Measurements from ENCODE around the gene TEX2. TPM values are rescaled to one million over a fixed set of nuclear protein-coding genes. Genes with fewer than 3 reads are reported as not detected.

TEX2 gene
- total and polyA plus RNA-seq, 9 of the 15 experiments (the other 6 are each of a cell fraction or from before 2014, with no cell fraction given): 4.1 to 27.6 (median 19.3) TPM

DNA sequence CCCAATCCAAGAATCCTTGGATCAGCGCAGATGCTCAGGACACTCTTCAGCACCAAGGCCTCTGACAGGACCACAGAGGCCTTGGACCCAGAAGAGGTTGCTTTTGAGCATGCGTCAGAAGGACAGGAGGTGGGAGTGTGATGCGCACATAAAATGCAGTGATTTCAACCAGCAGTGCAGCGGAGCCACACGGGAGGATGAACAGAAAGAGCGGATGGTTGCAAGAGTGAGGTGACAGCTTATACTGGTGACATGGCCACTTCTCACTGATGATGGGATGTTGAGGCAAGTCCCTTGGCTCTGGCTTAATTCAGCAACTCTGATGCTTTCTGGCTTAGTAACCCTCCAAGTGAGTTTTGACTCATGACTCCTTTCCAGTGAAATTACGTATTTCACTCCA, 107.9 kb downstream of the TEX2 start (continued):
- TF ChIP-seq, protein P1, sequence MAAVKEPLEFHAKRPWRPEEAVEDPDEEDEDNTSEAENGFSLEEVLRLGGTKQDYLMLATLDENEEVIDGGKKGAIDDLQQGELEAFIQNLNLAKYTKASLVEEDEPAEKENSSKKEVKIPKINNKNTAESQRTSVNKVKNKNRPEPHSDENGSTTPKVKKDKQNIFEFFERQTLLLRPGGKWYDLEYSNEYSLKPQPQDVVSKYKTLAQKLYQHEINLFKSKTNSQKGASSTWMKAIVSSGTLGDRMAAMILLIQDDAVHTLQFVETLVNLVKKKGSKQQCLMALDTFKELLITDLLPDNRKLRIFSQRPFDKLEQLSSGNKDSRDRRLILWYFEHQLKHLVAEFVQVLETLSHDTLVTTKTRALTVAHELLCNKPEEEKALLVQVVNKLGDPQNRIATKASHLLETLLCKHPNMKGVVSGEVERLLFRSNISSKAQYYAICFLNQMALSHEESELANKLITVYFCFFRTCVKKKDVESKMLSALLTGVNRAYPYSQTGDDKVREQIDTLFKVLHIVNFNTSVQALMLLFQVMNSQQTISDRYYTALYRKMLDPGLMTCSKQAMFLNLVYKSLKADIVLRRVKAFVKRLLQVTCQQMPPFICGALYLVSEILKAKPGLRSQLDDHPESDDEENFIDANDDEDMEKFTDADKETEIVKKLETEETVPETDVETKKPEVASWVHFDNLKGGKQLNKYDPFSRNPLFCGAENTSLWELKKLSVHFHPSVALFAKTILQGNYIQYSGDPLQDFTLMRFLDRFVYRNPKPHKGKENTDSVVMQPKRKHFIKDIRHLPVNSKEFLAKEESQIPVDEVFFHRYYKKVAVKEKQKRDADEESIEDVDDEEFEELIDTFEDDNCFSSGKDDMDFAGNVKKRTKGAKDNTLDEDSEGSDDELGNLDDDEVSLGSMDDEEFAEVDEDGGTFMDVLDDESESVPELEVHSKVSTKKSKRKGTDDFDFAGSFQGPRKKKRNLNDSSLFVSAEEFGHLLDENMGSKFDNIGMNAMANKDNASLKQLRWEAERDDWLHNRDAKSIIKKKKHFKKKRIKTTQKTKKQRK (IDR thresholded peaks at IDR 0.05; ENCODE audit: borderline replicate concordance, low read depth, low read length): no peak
- no peak for TF ChIP-seq TAF7 (tag; IDR thresholded peaks at IDR 0.05)

DNA sequence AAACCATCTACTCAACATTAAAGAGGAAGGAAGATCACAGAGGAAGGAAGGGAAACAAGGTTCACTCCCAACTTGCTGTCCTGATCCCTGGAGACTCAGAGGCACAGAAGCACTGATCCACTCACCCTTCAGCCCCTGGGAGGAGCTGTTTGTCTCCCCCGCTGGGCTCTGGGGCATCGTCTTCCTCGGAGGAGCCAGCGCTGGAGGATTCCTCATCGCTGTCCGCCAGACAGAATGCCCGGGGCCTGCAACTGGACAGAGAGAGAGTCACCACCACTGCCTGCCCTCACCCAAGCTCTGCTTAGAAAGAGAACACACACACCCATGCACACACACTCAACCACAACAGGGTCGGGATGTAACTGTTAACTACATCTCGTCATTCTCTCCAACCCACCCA, 108.3 kb downstream of the TEX2 start:
- intact Hi-C loops (cut with micrococcal nuclease) (no loop called here), in situ Hi-C loops (cut with MboI) (loop anchor here (5.0 kb wide), 1 partner anchor 123 kb away; no protein-coding TSS in a partner anchor)
- peaks cover 0 to 6% of the 10 kb centered on the region in 2 experiments; a peak in 3 of 5 replicates for H3K4me1 ChIP-seq (replicated peaks in 1 of 2; ENCODE audit: control insufficient read depth in 2 of 2, insufficient read depth in 2 of 2, low read length in 2 of 2)
- DNase-seq (ENCODE audit: extremely low read depth in 1 of 4, low spot score in 3 of 4) (no peak), FAIRE-seq (no peak), ATAC-seq (no peak)
- WGBS (ENCODE audit: insufficient coverage, low coverage, missing lambda C conversion rate): 93% methylated on average over 9 of the region's 9 CpGs
- H3K9me3 ChIP-seq (replicated peaks; ENCODE audit: control insufficient read depth, insufficient read depth, low read depth, low read length): no peaks in the 10 kb centered on the region
- no peak overlapping the region for H3K27ac ChIP-seq (ENCODE audit: extremely low read depth, low read depth, low read length)
- no peaks in the 10 kb centered on the region for H4K20me1 ChIP-seq (replicated peaks; ENCODE audit: control insufficient read depth, insufficient read depth, low read length)
- H3K4me2 ChIP-seq (ENCODE audit: insufficient read depth, low read length): no peak overlapping the region
- H3K27me3 ChIP-seq (ENCODE audit: control insufficient read depth in 2 of 2, insufficient read depth in 2 of 2, low read length in 2 of 2): no peaks in the 10 kb centered on the region
- ChIA-PET POLR2A (interaction anchor here (0.5 to 2.0 kb wide), 3 partner anchors 9 to 82 kb away, joined by 3 to 11 read pairs (median 3); no protein-coding TSS in a partner anchor), CTCF (ENCODE audit: low intra/inter-chr PET ratio) (no interaction called here)
- no peak overlapping the region for H3K9ac ChIP-seq (ENCODE audit: insufficient read depth in 1 of 2, low read depth in 2 of 2, low read length in 2 of 2)
- peaks cover 69% of the 10 kb centered on the region for H3K36me3 ChIP-seq (ENCODE audit: control insufficient read depth, insufficient read depth, low read length)
- H3K9me1 ChIP-seq (ENCODE audit: control insufficient read depth, insufficient read depth, low read length): no peaks in the 10 kb centered on the region
- no peaks in the 10 kb centered on the region for H3K79me2 ChIP-seq (ENCODE audit: control insufficient read depth, insufficient read depth, low read length)
- H2AFZ ChIP-seq (ENCODE audit: low read depth, low read length): no peak overlapping the region
- no peak overlapping the region for H3K4me3 ChIP-seq
- BruUV-seq (replicated peaks): no TSS peak
- TF ChIP-seq ZNF140 (CRISPR knock-in tag; IDR thresholded peaks at IDR 0.05): no peak
- TF ChIP-seq HNRNPK (IDR thresholded peaks at IDR 0.05; ENCODE audit: low read depth, low read length, poor library complexity, severe bottlenecking): no peak
- TF ChIP-seq ARID2 (IDR thresholded peaks at IDR 0.05): no peak
- no peak for TF ChIP-seq DACH1 (IDR thresholded peaks at IDR 0.05; ENCODE audit: partially characterized antibody)
- TF ChIP-seq BDP1 (IDR thresholded peaks at IDR 0.05; ENCODE audit: insufficient read depth, insufficient read length): no peak
- no peak for TF ChIP-seq ZNF589 (CRISPR knock-in tag; IDR thresholded peaks at IDR 0.05; ENCODE audit: low read depth)
- TF ChIP-seq KLF1 (tag; IDR thresholded peaks at IDR 0.05): no peak
- no peak for TF ChIP-seq GTF2E2 (tag; IDR thresholded peaks at IDR 0.05)
- TF ChIP-seq, protein P2, sequence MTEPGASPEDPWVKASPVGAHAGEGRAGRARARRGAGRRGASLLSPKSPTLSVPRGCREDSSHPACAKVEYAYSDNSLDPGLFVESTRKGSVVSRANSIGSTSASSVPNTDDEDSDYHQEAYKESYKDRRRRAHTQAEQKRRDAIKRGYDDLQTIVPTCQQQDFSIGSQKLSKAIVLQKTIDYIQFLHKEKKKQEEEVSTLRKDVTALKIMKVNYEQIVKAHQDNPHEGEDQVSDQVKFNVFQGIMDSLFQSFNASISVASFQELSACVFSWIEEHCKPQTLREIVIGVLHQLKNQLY (CRISPR knock-in tag; conservative IDR thresholded peaks at IDR 0.05): no peak
- no peak for TF ChIP-seq SMAD2 (IDR thresholded peaks at IDR 0.05; ENCODE audit: low read depth, low read length)
- TF ChIP-seq NFRKB (IDR thresholded peaks at IDR 0.05; ENCODE audit: low read depth): no peak
- TF ChIP-seq, protein P3, sequence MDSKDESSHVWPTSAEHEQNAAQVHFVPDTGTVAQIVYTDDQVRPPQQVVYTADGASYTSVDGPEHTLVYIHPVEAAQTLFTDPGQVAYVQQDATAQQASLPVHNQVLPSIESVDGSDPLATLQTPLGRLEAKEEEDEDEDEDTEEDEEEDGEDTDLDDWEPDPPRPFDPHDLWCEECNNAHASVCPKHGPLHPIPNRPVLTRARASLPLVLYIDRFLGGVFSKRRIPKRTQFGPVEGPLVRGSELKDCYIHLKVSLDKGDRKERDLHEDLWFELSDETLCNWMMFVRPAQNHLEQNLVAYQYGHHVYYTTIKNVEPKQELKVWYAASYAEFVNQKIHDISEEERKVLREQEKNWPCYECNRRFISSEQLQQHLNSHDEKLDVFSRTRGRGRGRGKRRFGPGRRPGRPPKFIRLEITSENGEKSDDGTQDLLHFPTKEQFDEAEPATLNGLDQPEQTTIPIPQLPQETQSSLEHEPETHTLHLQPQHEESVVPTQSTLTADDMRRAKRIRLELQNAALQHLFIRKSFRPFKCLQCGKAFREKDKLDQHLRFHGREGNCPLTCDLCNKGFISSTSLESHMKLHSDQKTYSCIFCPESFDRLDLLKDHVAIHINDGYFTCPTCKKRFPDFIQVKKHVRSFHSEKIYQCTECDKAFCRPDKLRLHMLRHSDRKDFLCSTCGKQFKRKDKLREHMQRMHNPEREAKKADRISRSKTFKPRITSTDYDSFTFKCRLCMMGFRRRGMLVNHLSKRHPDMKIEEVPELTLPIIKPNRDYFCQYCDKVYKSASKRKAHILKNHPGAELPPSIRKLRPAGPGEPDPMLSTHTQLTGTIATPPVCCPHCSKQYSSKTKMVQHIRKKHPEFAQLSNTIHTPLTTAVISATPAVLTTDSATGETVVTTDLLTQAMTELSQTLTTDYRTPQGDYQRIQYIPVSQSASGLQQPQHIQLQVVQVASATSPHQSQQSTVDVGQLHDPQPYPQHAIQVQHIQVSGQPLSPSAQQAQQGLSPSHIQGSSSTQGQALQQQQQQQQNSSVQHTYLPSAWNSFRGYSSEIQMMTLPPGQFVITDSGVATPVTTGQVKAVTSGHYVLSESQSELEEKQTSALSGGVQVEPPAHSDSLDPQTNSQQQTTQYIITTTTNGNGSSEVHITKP (IDR thresholded peaks at IDR 0.05; ENCODE audit: partially characterized antibody): no peak
